Measurements from ENCODE around the gene UFC1. TPM values are rescaled to one million over a fixed set of nuclear protein-coding genes. Genes with fewer than 3 reads are reported as not detected.

UFC1 gene
- total and polyA plus RNA-seq, 2 donors (not counting 1 experiment from before 2014, with no cell fraction given), result 91.0 to 128 TPM

DNA sequence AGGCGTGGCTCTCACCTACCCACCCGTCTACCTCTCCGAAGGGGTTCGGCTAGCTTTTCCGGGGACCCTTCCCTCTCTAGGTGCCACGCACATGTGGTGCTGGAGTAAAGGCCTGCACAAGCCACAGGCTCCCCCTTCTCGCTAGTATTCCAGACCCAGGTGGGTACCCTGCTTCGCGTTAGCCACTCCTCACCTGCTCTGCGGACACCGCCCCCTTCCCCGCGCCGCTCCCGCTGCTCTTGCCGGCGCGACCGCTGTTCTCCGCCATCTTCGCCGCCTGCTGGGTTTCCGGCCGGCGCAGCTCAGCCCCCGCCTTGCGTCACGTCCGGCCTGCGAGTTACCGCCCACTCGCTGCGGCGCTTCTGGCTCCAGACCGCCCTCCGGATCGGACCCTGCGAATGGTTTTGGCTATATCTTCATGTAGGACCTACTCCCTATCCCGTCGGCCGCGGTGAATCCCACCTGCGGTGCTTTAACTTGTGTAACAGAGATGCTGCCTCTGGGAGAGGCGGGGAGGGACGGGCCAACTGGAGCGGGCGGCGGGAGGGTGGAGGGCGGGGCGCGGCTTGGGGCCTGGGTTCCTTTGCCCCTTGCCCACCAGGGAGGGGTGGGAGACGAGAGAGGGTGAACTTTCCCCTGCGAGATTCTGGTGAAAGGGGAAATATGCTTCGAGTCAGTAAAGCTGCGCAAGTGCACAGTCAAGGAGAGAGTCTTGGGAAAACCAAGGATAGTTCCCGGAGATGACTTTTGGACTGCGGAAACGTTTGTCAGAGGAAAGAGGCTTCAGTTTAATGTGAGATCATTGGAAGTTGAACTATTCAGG lies 35.8 kb upstream of the UFC1 start, which contains the start of the genes NIT1 and PFDN2:
Gene NIT1, plus strand, starts transcription at position 347 of the 823 bp plus-strand sequence. Its CDS starts 72 bp downstream, at position 419.
Gene PFDN2, minus strand, starts transcription at position 279 of the 823 bp plus-strand sequence. Its CDS starts 11 bp downstream, at position 268.
- Histone ChIP-seq H3K79me2 (ENCODE audit: control insufficient read depth, insufficient read depth, low read length) (peaks cover 78% of the 10 kb centered on the region), H3K4me3 (ENCODE audit: control extremely low read depth in 1 of 5, extremely low read depth in 1 of 5, insufficient read depth in 1 of 5, low read depth in 2 of 5, low read length in 4 of 5) (peak within 1 kb of the TSS; percentile 71 to 98 (median 97)), H3K9me3 (ENCODE audit: control extremely low read depth in 1 of 3, control insufficient read depth in 2 of 3, insufficient read depth in 1 of 3, low read length in 2 of 3) (no peaks in the 10 kb centered on the region), H2AFZ (ENCODE audit: insufficient read depth, low read depth, low read length, poor library complexity, severe bottlenecking) (peak within 1 kb of the TSS; percentile 89), H3K27me3 (replicated peaks in 1 of 4; ENCODE audit: control extremely low read depth in 1 of 4, control insufficient read depth in 3 of 4, insufficient read depth in 4 of 4, low read length in 3 of 4) (no peaks in the 10 kb centered on the region), H3K9ac (ENCODE audit: low read length) (peak within 1 kb of the TSS; percentile 89), H3K27ac (ENCODE audit: low read length in 2 of 2) (peak within 1 kb of the TSS; percentile 86 to 89), H3K36me3 (replicated peaks in 1 of 2; ENCODE audit: control extremely low read depth in 1 of 2, control insufficient read depth in 1 of 2, extremely low read depth in 1 of 2, insufficient read depth in 2 of 2, low read length in 1 of 2) (peaks cover 5 to 29% of the 10 kb centered on the region in 2 experiments), H3K4me2 (replicated peaks; ENCODE audit: low read depth, low read length, poor library complexity, severe bottlenecking) (peak within 1 kb of the TSS; percentile 81), H3K4me1 (ENCODE audit: control insufficient read depth in 2 of 2, insufficient read depth in 2 of 2, low read length in 2 of 2) (peaks cover 45 to 54% of the 10 kb centered on the region in 2 donors), H4K20me1 (ENCODE audit: control insufficient read depth, insufficient read depth, low read length, poor library complexity, severe bottlenecking) (peaks cover 12% of the 10 kb centered on the region)
- H3K27ac Mint-ChIP-seq, result peak within 1 kb of the TSS; percentile 94
- ChIA-PET CTCF (interaction anchor here (0.9 to 2.6 kb wide), 7 partner anchors 13 to 121 kb away, joined by 3 to 13 read pairs (median 5); partner anchors contain the start of genes DEDD, KLHDC9 and PPOX), POLR2A (interaction anchor here (1.0 to 1.4 kb wide), 7 partner anchors 13 to 97 kb away, joined by 3 to 12 read pairs (median 7); partner anchors contain the start of genes DEDD, F11R, KLHDC9 and TSTD1)
- ATAC-seq (ENCODE audit: low read depth) (peak; percentile 84), DNase-seq (peak; percentile 90)
- H3K27me3 Mint-ChIP-seq, result no peaks in the 10 kb centered on the region
- under 1% methylated on average over 57 of the region's 58 CpGs for WGBS (ENCODE audit: insufficient coverage)
- H3K4me1 Mint-ChIP-seq, result peaks cover 78% of the 10 kb centered on the region
- TF ChIP-seq, protein P1, sequence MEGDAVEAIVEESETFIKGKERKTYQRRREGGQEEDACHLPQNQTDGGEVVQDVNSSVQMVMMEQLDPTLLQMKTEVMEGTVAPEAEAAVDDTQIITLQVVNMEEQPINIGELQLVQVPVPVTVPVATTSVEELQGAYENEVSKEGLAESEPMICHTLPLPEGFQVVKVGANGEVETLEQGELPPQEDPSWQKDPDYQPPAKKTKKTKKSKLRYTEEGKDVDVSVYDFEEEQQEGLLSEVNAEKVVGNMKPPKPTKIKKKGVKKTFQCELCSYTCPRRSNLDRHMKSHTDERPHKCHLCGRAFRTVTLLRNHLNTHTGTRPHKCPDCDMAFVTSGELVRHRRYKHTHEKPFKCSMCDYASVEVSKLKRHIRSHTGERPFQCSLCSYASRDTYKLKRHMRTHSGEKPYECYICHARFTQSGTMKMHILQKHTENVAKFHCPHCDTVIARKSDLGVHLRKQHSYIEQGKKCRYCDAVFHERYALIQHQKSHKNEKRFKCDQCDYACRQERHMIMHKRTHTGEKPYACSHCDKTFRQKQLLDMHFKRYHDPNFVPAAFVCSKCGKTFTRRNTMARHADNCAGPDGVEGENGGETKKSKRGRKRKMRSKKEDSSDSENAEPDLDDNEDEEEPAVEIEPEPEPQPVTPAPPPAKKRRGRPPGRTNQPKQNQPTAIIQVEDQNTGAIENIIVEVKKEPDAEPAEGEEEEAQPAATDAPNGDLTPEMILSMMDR (IDR thresholded peaks at IDR 0.05), result no peak
- no peak for TF ChIP-seq EZH2 (IDR thresholded peaks at IDR 0.05; ENCODE audit: borderline replicate concordance, insufficient read depth, low read depth, low read length, poor library complexity, severe bottlenecking)
- H3K4me3 Mint-ChIP-seq, result peak within 1 kb of the TSS; percentile 97
- intact Hi-C loops (cut with micrococcal nuclease), result loop anchor here (1.0 to 2.0 kb wide), 5 partner anchors 14 to 73 kb away; partner anchors contain the start of genes DEDD, KLHDC9, PPOX and UFC1
- no peaks in the 10 kb centered on the region for H3K9me3 Mint-ChIP-seq (ENCODE audit: insufficient read depth)
